ENCODE measurements around the gene EIF4A3. TPM values are rescaled to one million over a fixed set of nuclear protein-coding genes. Genes with fewer than 3 reads are reported as not detected.
"Not testable (repeated sequence)": the region's sequence is repeated elsewhere in the genome, so short reads cannot be mapped to it uniquely, and the experiment has no call there.

Gene EIF4A3
- polyA plus RNA-seq, 4 donors, result 102 to 122 (median 115) TPM

DNA sequence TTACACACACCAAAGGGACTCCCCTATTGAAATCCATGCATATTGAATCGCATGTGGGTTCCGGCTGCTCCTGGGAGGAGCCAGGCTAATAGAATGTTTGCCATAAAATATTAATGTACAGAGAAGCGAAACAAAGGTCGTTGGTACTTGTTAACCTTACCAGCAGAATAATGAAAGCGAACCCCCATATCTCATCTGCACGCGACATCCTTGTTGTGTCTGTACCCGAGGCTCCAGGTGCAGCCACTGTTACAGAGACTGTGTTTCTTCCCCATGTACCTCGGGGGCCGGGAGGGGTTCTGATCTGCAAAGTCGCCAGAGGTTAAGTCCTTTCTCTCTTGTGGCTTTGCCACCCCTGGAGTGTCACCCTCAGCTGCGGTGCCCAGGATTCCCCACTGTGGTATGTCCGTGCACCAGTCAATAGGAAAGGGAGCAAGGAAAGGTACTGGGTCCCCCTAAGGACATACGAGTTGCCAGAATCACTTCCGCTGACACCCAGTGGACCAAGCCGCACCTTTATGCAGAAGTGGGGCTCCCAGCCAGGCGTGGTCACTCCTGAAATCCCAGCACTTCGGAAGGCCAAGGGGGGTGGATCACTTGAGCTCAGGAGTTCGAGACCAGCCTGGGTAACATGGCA lies 43.4 kb downstream of the EIF4A3 start:
- no peak for DNase-seq (ENCODE audit: low read depth in 4 of 4, low spot score in 3 of 4)

- DNase-seq (ENCODE audit: low read depth in 4 of 4, low spot score in 3 of 4), result no peak
Measured at GRCh38 chr17:80102664-80103448, 44.1 kb downstream of the EIF4A3 start.

- no peak for DNase-seq (ENCODE audit: low read depth in 4 of 4, low spot score in 3 of 4)
Measured at GRCh38 chr17:80101946-80102663, 44.8 kb downstream of the EIF4A3 start.

DNA sequence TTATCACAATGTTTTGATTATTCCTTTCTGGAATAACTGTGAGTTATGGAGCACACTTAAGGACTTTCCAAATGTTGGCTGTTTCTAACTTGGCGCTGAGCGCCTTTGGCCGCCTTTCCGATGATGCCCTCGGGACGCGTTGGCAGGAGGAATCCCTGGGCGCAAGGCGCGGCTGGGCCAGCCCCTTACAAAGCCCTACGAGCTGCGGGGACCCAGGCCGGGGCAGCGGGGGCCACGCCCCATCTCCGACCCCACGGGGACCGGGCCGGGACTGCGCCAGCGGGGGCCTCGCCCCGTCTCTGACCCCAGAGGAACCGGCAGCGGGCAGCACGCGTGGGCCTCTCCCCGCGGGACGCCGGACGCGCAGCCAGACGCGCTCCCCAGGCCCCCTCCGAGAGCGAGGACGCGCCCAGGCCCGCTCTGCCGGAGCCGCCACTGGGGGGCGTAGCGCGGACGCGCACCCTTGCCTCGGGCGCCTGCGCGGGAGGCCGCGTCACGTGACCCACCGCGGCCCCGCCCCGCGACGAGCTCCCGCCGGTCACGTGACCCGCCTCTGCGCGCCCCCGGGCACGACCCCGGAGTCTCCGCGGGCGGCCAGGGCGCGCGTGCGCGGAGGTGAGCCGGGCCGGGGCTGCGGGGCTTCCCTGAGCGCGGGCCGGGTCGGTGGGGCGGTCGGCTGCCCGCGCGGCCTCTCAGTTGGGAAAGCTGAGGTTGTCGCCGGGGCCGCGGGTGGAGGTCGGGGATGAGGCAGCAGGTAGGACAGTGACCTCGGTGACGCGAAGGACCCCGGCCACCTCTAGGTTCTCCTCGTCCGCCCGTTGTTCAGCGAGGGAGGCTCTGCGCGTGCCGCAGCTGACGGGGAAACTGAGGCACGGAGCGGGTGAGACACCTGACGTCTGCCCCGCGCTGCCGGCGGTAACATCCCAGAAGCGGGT lies 45.6 kb downstream of the EIF4A3 start, which contains the start of gene GAA:
TSS of gene GAA (plus strand) at position 571 of the 935 bp plus-strand sequence. CDS start 3,006 bp downstream, outside the sequence.
- DNase-seq (ENCODE audit: low read depth in 4 of 4, low spot score in 3 of 4), result peak in 3 of 4 donors; percentile 74 to 80 (median 75)

DNA sequence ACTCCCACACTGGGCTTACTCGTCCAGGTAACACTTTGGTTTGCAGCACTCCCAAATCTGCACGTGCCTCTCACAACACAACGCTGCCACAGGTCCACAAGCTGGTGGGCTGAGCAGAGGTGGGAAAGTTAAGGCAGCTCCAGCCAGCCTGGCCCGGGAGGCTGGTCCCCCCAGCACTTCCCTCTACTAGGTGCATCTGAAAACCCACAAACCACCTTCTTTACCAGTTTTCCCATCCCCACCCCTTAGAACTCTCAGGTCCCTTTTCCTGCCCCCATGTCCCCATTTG lies 46.9 kb downstream of the EIF4A3 start:
- no peak for DNase-seq (ENCODE audit: low read depth in 4 of 4, low spot score in 3 of 4)

- no peak for DNase-seq (ENCODE audit: low read depth in 4 of 4, low spot score in 3 of 4)
Measured at GRCh38 chr17:80099291-80100034, 47.5 kb downstream of the EIF4A3 start.

- no peak for DNase-seq (ENCODE audit: low read depth in 4 of 4, low spot score in 3 of 4)
Measured at GRCh38 chr17:80097844-80098691, 48.9 kb downstream of the EIF4A3 start.

DNA sequence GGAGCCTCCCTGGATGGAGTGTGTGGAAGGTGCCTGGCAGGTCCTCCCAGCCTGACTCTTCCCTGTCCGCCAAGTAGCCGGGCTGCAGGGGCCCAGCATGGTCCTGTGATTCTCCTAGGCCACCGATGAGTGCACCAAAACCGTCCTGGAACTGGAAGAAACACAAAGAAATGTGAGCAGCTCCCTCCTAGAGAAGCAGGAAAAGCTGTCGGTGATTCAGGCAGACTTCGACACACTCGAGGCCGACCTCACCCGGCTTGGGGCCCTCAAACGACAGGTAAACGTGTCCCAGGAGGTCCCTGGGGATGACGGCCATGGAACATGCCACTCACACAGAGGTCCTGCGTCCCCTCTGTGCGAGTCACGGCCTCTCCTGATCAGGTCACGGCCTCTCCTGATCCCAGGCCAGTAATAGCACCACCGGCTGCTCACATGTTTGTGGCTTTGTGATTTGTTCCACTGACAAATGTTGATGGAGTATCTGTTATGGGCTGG lies 49.8 kb downstream of the EIF4A3 start:
- DNase-seq (ENCODE audit: low read depth in 4 of 4, low spot score in 3 of 4), result no peak

- no peak for DNase-seq (ENCODE audit: low read depth in 4 of 4, low spot score in 3 of 4)
Measured at GRCh38 chr17:80096561-80097021, 50.3 kb downstream of the EIF4A3 start.

GRCh38 chr17:80095844-80096475 lies 51.0 kb downstream of the EIF4A3 start:
- DNase-seq (ENCODE audit: low read depth in 4 of 4, low spot score in 3 of 4), result no peak

- no peak for DNase-seq (ENCODE audit: low read depth in 4 of 4, low spot score in 3 of 4)
Measured at GRCh38 chr17:80095038-80095843, 51.7 kb downstream of the EIF4A3 start.

GRCh38 chr17:80092959-80093358 lies 54.0 kb downstream of the EIF4A3 start:
- DNase-seq (ENCODE audit: low read depth in 4 of 4, low spot score in 3 of 4), result no peak

GRCh38 chr17:80091376-80091775 lies 55.6 kb downstream of the EIF4A3 start:
- no peak for DNase-seq (ENCODE audit: low read depth in 4 of 4, low spot score in 3 of 4)

DNA sequence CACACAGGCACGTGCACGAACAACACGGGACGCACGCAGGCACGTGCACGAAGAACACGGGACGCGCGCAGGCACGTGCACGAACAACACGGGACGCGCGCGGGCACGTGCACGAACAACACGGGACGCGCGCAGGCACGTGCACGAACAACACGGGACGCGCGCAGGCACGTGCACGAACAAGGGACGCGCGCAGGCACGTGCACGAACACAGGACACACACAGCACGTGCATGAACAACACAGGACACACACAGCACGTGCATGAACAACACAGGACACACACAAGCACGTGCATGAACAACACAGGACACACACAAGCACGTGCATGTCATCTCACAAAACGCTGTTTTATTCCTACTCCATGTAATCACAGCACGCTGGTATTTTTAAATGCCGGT lies 56.8 kb downstream of the EIF4A3 start:
- DNase-seq (ENCODE audit: low read depth in 4 of 4, low spot score in 3 of 4), result not testable (repeated sequence)

DNA sequence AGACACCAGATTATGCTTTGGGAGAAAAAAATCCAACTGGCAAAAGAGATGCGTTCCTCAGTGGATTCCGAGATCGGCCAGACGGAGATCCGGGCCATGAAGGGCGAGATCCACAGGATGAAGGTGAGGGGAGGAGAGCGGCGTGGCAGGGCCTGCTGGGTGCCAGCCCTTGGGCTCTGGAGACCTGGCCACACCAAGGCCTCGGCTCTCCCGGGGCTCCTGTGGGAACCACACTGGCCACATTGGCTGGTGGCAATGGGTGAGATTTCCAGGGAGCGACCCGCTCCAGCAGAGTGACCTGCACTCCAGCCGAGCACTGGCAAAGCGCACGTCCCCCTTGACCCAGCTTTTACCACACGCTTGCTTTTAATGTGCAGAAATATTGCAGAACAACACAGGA lies 57.2 kb downstream of the EIF4A3 start:
- no peak for DNase-seq (ENCODE audit: low read depth in 4 of 4, low spot score in 3 of 4)

- DNase-seq (ENCODE audit: low read depth in 4 of 4, low spot score in 3 of 4), result no peak
Measured at GRCh38 chr17:80087346-80088265, 59.3 kb downstream of the EIF4A3 start.

Measured in left renal pelvis (tissue), 4 donors.